Measurements from ENCODE around the gene PAGR1. TPM values are rescaled to one million over a fixed set of nuclear protein-coding genes. Genes with fewer than 3 reads are reported as not detected.

Gene PAGR1
- total and polyA plus RNA-seq, 2 of the 4 experiments (the other 2 are of a cell fraction), result 10.6 to 22.1 TPM

GRCh38 chr16:29767062-29767461 lies 48.9 kb upstream of the PAGR1 start:
- Histone ChIP-seq H4K8ac (ENCODE audit: low read depth in 2 of 2, low read length in 2 of 2) (no peak overlapping the region), H3K27me3 (ENCODE audit: control insufficient read depth, insufficient read depth, low read length) (peaks cover 7% of the 10 kb centered on the region), H3K14ac (replicated peaks; ENCODE audit: low read depth, low read length) (no peak overlapping the region), H2AK9ac (replicated peaks; ENCODE audit: low read depth, low read length, poor library complexity) (no peak overlapping the region), H2BK20ac (ENCODE audit: low read depth, low read length) (no peak overlapping the region), H4K91ac (ENCODE audit: insufficient read depth, low read depth, low read length) (no peak overlapping the region), H3K36me3 (ENCODE audit: control insufficient read depth, insufficient read depth, low read length) (no peaks in the 10 kb centered on the region), H4K20me1 (ENCODE audit: insufficient read depth, low read length) (no peaks in the 10 kb centered on the region), H3K27ac (ENCODE audit: insufficient read depth, low read length) (no peak overlapping the region), H2BK15ac (ENCODE audit: low read depth, low read length) (no peak overlapping the region), H2AFZ (replicated peaks; ENCODE audit: low read length, poor library complexity) (no peak overlapping the region), H3K79me1 (ENCODE audit: low read depth in 1 of 2, low read length in 2 of 2) (no peaks in the 10 kb centered on the region), H4K5ac (ENCODE audit: low read depth, low read length) (no peak overlapping the region), H2BK120ac (ENCODE audit: low read depth, low read length) (no peak overlapping the region), H3K9ac (ENCODE audit: low read depth, low read length) (no peak overlapping the region), H3K4me2 (ENCODE audit: low read depth, low read length) (no peak overlapping the region), H3K4ac (ENCODE audit: low read depth, low read length) (no peak overlapping the region), H3K56ac (ENCODE audit: extremely low read depth, insufficient read depth, low read length) (no peak overlapping the region), H2AK5ac (ENCODE audit: low read depth, low read length) (no peak overlapping the region), H3K4me1 (ENCODE audit: control insufficient read depth, insufficient read depth, low read length) (no peaks in the 10 kb centered on the region), H3K9me3 (ENCODE audit: control insufficient read depth, insufficient read depth, low read length) (no peaks in the 10 kb centered on the region), H3K18ac (ENCODE audit: low read depth, low read length) (no peak overlapping the region), H3K23ac (ENCODE audit: low read depth, low read length) (no peak overlapping the region), H3K4me3 (ENCODE audit: insufficient read depth, low read depth, low read length) (no peak overlapping the region), H3K9me1 (ENCODE audit: insufficient read depth, low read length) (no peaks in the 10 kb centered on the region), H2BK5ac (ENCODE audit: low read depth, low read length, poor library complexity, severe bottlenecking) (no peak overlapping the region)
- no peak for DNase-seq
- intact Hi-C loops (cut with micrococcal nuclease) (no loop called here), dilution Hi-C loops (cut with HindIII; ENCODE audit: low sequenced_read_pairs, unreplicated experiment) (no loop called here), in situ Hi-C loops (cut with MboI; ENCODE audit: low sequenced_read_pairs) (no loop called here)
- BruUV-seq (replicated peaks), result no TSS peak
- ATAC-seq (ENCODE audit: low read depth), result no peak
- no peak for TF ChIP-seq BHLHE40 (IDR thresholded peaks at IDR 0.05; ENCODE audit: low read depth, low read length)
- no peak for TF ChIP-seq MAZ (IDR thresholded peaks at IDR 0.05; ENCODE audit: borderline replicate concordance, low read depth, low read length)
- no peak for TF ChIP-seq RCOR1 (IDR thresholded peaks at IDR 0.05; ENCODE audit: insufficient replicate concordance, low read length)
- TF ChIP-seq, protein P1, sequence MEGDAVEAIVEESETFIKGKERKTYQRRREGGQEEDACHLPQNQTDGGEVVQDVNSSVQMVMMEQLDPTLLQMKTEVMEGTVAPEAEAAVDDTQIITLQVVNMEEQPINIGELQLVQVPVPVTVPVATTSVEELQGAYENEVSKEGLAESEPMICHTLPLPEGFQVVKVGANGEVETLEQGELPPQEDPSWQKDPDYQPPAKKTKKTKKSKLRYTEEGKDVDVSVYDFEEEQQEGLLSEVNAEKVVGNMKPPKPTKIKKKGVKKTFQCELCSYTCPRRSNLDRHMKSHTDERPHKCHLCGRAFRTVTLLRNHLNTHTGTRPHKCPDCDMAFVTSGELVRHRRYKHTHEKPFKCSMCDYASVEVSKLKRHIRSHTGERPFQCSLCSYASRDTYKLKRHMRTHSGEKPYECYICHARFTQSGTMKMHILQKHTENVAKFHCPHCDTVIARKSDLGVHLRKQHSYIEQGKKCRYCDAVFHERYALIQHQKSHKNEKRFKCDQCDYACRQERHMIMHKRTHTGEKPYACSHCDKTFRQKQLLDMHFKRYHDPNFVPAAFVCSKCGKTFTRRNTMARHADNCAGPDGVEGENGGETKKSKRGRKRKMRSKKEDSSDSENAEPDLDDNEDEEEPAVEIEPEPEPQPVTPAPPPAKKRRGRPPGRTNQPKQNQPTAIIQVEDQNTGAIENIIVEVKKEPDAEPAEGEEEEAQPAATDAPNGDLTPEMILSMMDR (conservative IDR thresholded peaks at IDR 0.05; ENCODE audit: low read depth, low read length), result no peak
- no peak for TF ChIP-seq USF2 (IDR thresholded peaks at IDR 0.05; ENCODE audit: low read depth, low read length)
- TF ChIP-seq CHD1 (IDR thresholded peaks at IDR 0.05; ENCODE audit: low read depth, low read length), result no peak
- no peak for TF ChIP-seq NFE2L2 (IDR thresholded peaks at IDR 0.05; ENCODE audit: low read depth, low read length)
- TF ChIP-seq FOS (IDR thresholded peaks at IDR 0.05; ENCODE audit: low read depth, low read length), result no peak
- no peak for TF ChIP-seq SMC3 (IDR thresholded peaks at IDR 0.05; ENCODE audit: low read depth, low read length)
- TF ChIP-seq POLR2A (IDR thresholded peaks at IDR 0.05; ENCODE audit: low read depth, low read length), result no peak
- no peak for TF ChIP-seq ELK1 (IDR thresholded peaks at IDR 0.05; ENCODE audit: borderline replicate concordance, low read depth, low read length)
- TF ChIP-seq RAD21 (IDR thresholded peaks at IDR 0.05; ENCODE audit: low read length), result no peak
- no peak for TF ChIP-seq CEBPB (IDR thresholded peaks at IDR 0.05; ENCODE audit: low read depth, low read length)
- no peak for TF ChIP-seq MAFK (IDR thresholded peaks at IDR 0.05; ENCODE audit: low read depth, low read length)
- TF ChIP-seq MXI1 (IDR thresholded peaks at IDR 0.05; ENCODE audit: borderline replicate concordance, low read depth, low read length), result no peak
- POLR2A ChIA-PET (ENCODE audit: unreplicated experiment), result no interaction called here
- WGBS, 2 experiments (ENCODE audit: extremely low coverage in 2 of 2, insufficient read length in 1 of 2), result 64% methylated on average over 2 of the region's 3 CpGs; no CpG with 5 or more reads in 1 of the 2 experiments
- CTCF ChIA-PET, result no interaction called here
